Stimulated activated CD4-positive, alpha-beta T cell treated with anti-CD3 and anti-CD28 coated beads, Interleukin-2, amount 100 ng/mL, for 24 hours (primary cell): ENCODE measurements around the gene TC2N.
"Not testable (repeated sequence)": the region's sequence is repeated elsewhere in the genome, so short reads cannot be mapped to it uniquely, and the experiment has no call there.

Experiments
- DNase-seq, 2 donors: peaks; one replicate each; pipeline ENCODE4 v3.0.0-alpha.2; 2020

TC2N gene

GRCh38 chr14:91867316-91867988 is at the start of gene TC2N:
Gene TC2N, minus strand, starts transcription at chr14:91867536. Its CDS starts 53,767 bp downstream, at chr14:91813769.
- peak in 1 of 2 donors; percentile 50 for DNase-seq

GRCh38 chr14:91912035-91912434 is 44.7 kb upstream of the TC2N start:
- DNase-seq, result no peak

DNA sequence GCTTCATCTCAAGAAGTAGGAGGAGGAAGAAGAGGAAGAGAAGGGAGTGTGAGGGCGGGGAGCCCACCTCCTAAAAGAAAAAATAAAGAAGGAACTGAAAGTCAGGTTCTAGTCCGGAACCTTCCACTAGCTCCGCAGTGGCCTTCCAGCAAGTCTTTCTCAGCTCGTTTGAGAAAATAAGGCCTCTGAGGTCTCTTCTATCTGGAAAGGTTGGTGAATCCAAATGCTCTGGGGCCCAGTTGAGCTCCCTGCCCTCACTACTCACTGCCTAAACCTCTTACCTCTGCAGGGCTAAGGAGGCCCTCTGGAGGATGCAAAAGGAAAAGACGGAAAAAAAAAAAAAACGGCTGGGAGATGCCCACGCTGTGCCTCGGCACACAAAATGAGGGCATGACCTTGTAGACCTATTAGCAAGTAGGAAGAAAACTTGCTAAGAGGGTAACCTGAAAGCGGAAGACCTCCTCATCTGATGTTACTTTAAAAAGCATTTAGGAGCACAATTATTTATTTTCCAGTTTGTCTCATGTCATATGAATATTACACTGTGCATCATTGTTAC is 44.2 kb upstream of the TC2N start:
- DNase-seq, result peak; percentile 23 to 49

GRCh38 chr14:91910196-91910595 is 42.9 kb upstream of the TC2N start:
- no peak for DNase-seq

DNA sequence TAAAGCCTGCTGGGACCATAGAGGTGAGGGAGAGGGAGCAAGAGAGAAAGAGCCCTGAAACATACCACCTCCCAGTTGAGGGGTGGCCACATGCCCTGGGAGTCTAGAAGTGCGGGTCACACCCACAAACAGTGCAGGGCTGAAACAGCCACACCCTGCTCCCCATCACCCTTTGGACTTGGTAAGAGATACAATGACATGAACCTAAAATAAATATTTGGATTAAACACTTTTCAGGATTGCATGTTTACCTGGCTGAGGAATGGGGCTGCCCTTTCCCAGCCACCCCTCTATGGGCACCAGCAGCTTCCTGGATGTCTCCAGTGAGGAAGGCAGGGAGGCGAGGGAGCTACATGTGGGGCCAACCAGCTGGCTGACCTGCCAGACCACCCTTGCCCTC is 39.0 kb upstream of the TC2N start:
- no peak for DNase-seq

- no peak for DNase-seq
Measured at GRCh38 chr14:91904956-91905645, 37.8 kb upstream of the TC2N start.

GRCh38 chr14:91904483-91904882 is 37.1 kb upstream of the TC2N start:
- DNase-seq, result no peak

GRCh38 chr14:91903070-91903469 is 35.7 kb upstream of the TC2N start:
- no peak for DNase-seq

DNA sequence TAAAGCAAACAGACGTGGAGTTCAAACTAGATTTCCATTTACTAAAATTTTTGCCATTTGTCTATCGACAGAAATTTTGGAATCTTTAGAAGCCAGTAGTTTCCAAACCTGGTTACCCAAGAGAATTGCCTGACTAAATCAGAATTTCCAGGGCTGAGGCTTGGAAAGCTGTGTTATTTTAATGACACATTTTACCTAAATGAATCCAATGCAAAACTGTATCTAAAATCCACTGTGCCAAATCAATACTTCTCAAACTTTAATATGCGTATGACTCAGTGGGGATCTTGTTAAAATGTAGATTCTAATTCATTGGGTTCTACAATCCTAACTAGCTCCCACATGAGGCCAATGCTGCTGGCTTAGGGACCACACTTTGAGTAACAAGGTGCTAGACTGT is 35.0 kb upstream of the TC2N start:
- no peak for DNase-seq

DNA sequence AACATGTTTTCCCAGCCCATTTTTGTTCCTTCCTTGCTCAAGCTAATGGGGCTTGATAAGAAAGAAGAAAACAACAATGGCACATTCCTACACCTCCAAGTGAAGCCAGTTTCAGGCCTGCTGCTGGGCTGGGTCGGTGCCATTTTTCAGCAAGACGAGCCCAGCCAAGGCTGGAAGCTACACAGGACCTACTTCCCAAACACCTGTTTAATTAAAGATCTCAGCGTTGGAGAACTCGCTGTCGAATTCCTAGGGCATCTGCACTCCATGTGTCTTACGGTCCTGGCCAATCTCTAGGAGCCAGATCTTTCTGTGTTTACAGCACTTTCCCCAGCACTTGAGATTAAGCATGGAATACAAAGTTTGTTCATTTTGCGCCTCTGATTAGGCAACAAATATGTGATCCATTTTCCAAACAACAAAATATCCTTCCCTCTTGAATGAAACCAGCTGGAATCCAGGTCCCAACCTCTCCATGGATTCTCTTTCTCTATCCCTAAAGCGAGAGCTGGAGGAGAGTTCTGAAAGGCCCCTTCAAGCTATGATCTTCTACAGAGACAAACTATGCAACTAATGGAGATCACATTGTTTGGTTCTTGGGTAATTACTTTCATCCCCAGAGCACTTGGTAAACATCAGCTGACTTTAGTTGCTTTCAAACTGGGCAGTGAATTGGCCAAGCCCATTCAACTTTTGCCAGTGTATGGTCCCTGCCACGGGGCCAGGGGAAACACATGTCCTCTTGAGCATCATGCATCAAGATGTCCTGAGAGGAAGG is 34.3 kb upstream of the TC2N start:
- DNase-seq, result no peak

DNA sequence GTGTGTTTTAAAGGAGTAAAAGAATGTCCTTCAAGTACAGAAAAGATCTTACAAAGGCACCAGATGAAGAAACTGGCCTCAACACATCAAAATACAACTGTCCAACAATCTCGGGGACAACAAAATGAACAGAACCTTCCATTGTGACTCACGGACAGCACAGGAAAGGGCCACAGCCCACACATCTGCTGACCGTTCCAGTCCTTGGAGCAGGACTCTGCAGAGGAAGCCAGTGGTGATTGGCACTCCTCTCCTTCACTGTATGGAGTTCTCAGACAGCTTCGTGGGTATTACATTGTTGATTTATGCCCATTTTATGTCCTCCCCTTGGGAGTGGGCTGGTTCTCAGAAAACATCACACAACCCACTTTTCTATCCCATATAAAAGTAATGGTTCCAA is 32.5 kb upstream of the TC2N start:
- no peak for DNase-seq

DNA sequence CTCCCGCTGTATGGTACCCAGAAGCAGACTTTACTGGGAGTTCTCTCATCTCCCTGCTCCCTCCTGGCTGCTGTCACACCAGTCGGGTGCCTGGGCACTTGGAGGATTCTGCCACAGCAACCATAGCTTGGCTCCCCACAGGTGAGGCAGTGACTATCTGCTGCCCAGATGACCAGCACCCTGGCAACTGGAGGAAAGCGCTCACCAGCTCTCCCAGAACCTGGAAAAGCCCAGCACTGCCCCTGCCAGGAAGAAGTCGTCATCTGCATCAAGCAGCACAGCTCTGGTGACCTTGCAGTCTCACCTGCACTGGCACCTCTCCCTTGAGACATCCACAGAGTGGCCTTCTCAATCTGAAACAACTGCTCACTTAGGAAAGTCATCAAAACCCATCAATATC is 31.9 kb upstream of the TC2N start:
- no peak for DNase-seq

- DNase-seq, result no peak
Measured at GRCh38 chr14:91898372-91898771, 31.0 kb upstream of the TC2N start.

- DNase-seq, result not testable (repeated sequence)
Measured at GRCh38 chr14:91897716-91898115, 30.4 kb upstream of the TC2N start.

DNA sequence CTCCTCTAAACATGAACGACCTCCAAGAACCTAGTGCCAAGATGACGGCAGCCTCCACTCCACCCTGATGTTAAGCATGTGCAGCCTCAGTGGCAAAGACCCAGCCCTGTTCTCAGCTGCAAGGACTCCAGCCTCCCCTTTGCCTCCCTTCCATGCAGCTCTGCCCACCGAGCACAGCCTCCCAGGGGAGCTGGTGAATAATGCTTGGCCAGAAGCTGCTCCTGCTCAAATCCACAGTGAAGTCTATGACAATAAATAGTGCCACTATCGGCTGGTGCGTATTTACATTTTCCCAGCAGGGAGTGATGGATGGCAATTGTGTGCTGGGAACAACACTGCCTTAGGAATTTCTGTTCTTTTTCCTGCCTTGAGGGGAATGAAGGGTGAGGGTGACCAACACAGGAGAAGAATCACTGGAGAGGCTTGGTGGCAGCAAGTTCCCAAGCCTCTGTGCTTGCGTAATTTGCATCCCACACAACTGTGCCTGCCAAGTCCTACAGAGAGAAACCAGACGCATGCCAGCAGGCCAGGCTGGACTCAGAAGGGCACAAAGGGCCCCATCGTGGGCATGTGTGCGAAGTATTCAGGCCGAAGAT is 29.9 kb upstream of the TC2N start:
- DNase-seq, result no peak

DNA sequence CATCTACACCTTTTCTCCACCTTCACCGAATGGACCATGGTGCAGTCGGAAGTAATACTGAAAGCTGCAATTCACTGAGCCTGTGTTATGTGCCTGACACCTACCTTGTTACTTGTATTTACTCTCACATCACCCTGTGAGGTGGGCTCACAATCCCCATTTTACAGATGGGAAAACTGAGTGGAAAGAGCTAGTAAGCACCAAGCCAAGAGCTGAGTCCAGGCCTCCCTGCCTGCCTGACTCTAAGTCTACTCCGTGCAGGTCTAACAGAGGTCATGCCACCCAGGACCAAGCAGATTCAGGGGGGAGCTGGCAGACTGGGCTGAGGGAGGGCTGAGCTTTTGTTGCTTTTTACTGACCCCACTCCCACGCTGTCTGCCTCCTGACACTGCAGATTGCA is 29.1 kb upstream of the TC2N start:
- no peak for DNase-seq

DNA sequence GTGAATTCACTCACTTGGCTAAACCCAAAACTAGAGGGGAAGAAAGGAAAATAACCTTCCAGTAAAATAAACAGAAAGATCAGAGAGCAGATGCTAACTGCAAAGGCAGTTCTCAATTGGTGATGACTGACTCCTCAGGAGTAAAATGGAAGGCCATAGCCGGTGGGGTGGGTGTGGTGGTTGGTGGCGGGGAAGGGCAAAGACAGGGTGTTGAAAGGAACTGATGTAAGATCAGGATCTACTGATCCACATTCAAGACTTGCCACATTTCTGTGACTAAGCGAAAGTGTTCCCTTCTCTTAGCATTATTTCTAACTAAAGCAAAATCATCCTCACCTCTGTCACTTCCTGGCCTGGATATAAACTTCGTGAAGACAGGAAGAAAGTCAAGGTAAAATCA is 26.3 kb upstream of the TC2N start:
- peak in 1 of 2 donors; percentile 42 for DNase-seq

- no peak for DNase-seq
Measured at GRCh38 chr14:91893007-91893406, 25.7 kb upstream of the TC2N start.

DNA sequence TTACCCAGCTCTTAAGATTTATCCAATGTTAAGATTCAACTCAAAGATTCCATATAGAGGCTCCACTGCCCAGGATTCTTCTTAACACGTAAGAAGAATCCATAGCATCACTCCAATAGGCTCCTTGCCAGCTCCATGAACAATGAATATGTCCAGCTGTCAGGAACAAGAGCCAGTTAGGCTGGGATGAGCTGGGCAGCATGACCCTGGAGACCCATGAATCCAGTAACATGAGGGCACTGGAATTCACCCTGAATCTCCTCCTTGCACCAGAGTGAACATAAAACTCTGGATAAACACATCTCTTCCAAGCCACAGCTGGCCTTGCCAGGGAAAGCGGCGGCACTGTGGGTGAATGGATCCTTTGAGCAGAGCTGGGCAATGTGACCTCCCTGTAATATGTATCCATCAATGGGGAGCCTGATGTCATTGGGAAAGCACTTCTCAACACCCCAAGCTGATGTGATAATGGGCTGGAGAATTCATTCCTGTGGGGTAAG is 24.4 kb upstream of the TC2N start:
- DNase-seq, result no peak

- DNase-seq, result no peak
Measured at GRCh38 chr14:91891101-91891500, 23.8 kb upstream of the TC2N start.

DNA sequence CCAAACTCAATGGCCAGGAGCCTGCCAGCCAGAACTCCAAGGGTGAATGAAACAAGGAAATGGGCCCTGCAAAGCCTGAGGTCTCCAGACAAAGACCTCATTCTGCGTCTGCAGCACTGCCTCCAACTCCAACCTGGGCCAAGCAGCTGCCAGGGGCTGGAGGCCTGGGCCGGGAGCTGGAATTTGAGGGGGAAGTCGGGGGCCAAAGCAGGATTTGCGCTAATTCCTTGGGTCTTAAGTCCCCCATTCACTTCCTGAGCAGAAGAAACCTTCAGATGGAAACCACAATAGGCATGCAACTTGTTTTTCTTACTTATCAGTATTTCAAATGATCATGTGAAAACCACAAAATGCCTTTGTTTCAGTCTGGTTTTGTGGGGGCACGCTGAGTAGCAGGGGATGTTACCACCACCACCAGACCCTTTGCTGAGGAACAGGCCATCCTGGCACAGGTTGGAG is 23.0 kb upstream of the TC2N start:
- DNase-seq, result no peak

- DNase-seq, result no peak
Measured at GRCh38 chr14:91889477-91890211, 22.3 kb upstream of the TC2N start.
